PC-9 (cell line): ENCODE measurements around the gene ZNF609. TPM values are rescaled to one million over a fixed set of nuclear protein-coding genes. Genes with fewer than 3 reads are reported as not detected.
"Not testable (repeated sequence)": the region's sequence is repeated elsewhere in the genome, so short reads cannot be mapped to it uniquely, and the experiment has no call there.

Experiments used
- BruUV-seq: library from RNA; stranded (reverse); fragments of 400-500 nt; replicated peaks from 2 replicates; lab custom pipeline; 2021; lab: Mats Ljungman, UMichigan
- CTCF ChIA-PET: fragments of 300-600 bp; sonication (Branson Sonifier 250); formaldehyde crosslinking; loops from one replicate; lab custom pipeline; 2022; ENCODE audit warnings: antibody characterized with exemption; lab: Charles Lee
- POLR2A ChIA-PET: fragments of 300-600 bp; sonication (Branson Sonifier 250); formaldehyde crosslinking; loops from one replicate; lab custom pipeline; 2022; ENCODE audit warnings: antibody characterized with exemption; ENCODE audit not compliant: unreplicated experiment; lab: Charles Lee
- DNase-seq, 2 experiments: peaks; one replicate each; pipeline versions ENCODE4 v3.0.0 to v3.0.0-alpha.2; 2015 to 2022; ENCODE audit warnings: mixed read lengths in 1 of 2
- H2AFZ ChIP-seq: fragments of 200-600 bp; sonication (generic); 2 replicates; pipeline ENCODE4 v1.8.1; 2017; ENCODE audit warnings: antibody characterized with exemption
- H3F3A ChIP-seq: fragments of 200-600 bp; sonication (generic); 2 replicates; pipeline ENCODE4 v1.8.1; 2017; ENCODE audit warnings: antibody characterized with exemption, mild to moderate bottlenecking, low read depth; ENCODE audit not compliant: insufficient read depth
- H3K27ac ChIP-seq: fragments of 200-600 bp; sonication (generic); 2 replicates; pipeline ENCODE4 v1.6.1; 2016; ENCODE audit warnings: mixed run types
- H3K27me3 ChIP-seq: fragments of 200-600 bp; sonication (generic); 2 replicates; pipeline ENCODE4 v1.6.1; 2016; ENCODE audit warnings: low read depth, mixed run types; ENCODE audit not compliant: insufficient read depth
- H3K36me3 ChIP-seq: fragments of 200-600 bp; sonication (generic); 2 replicates; pipeline ENCODE4 v1.6.1; 2016; ENCODE audit warnings: low read depth, mixed run types
- H3K4me1 ChIP-seq: fragments of 200-600 bp; sonication (generic); replicated peaks from 2 replicates; pipeline ENCODE4 v1.6.1; 2016; ENCODE audit warnings: mixed run types; ENCODE audit not compliant: insufficient read depth
- H3K4me2 ChIP-seq: fragments of 200-600 bp; sonication (generic); 2 replicates; pipeline ENCODE4 v1.6.1; 2017; ENCODE audit warnings: mixed run types
- H3K4me3 ChIP-seq: fragments of 200-600 bp; sonication (generic); 2 replicates; pipeline ENCODE4 v1.6.1; 2016; ENCODE audit warnings: mixed run types
- H3K79me2 ChIP-seq: fragments of 200-600 bp; sonication (generic); 2 replicates; pipeline ENCODE4 v1.6.1; 2017; ENCODE audit warnings: low read depth, mixed run types
- H3K9me2 ChIP-seq: fragments of 200-600 bp; sonication (generic); 2 replicates; pipeline ENCODE4 v1.8.1; 2017; ENCODE audit warnings: mild to moderate bottlenecking; ENCODE audit not compliant: insufficient read depth
- H3K9me3 ChIP-seq: fragments of 200-600 bp; sonication (generic); 2 replicates; pipeline ENCODE4 v1.8.1; 2016; ENCODE audit warnings: low read depth; ENCODE audit not compliant: insufficient read depth
- H4K20me1 ChIP-seq: fragments of 200-600 bp; sonication (generic); 2 replicates; pipeline ENCODE4 v1.8.1; 2017; ENCODE audit not compliant: insufficient read depth
- EZH2 ChIP-seq: fragments of 200-600 bp; sonication (generic); IDR thresholded peaks from 2 replicates; pipeline ENCODE4 v1.8.0; 2017; ENCODE audit warnings: antibody characterized with exemption, low read depth
- intact Hi-C: fragments of 100-400 bp; cut with micrococcal nuclease; formaldehyde crosslinking; loops from one replicate; pipeline ENCODE4 v1.10.0; 2022; ENCODE audit not compliant: unreplicated experiment
- total RNA-seq: library from RNA; stranded (reverse); gene quantifications from 2 replicates; pipeline ENCODE4 v1.2.3, GENCODE V29; 2021
- TF ChIP-seq, protein P1 (sequence below): fragments of 200-600 bp; sonication (generic); conservative IDR thresholded peaks from 2 replicates; pipeline ENCODE4 v1.6.1; 2017; ENCODE audit warnings: mixed run types, antibody characterized with exemption, mild to moderate bottlenecking, moderate library complexity

ZNF609 gene
- total RNA-seq, 1 experiment from 2014 or later, result 38.6 TPM

DNA sequence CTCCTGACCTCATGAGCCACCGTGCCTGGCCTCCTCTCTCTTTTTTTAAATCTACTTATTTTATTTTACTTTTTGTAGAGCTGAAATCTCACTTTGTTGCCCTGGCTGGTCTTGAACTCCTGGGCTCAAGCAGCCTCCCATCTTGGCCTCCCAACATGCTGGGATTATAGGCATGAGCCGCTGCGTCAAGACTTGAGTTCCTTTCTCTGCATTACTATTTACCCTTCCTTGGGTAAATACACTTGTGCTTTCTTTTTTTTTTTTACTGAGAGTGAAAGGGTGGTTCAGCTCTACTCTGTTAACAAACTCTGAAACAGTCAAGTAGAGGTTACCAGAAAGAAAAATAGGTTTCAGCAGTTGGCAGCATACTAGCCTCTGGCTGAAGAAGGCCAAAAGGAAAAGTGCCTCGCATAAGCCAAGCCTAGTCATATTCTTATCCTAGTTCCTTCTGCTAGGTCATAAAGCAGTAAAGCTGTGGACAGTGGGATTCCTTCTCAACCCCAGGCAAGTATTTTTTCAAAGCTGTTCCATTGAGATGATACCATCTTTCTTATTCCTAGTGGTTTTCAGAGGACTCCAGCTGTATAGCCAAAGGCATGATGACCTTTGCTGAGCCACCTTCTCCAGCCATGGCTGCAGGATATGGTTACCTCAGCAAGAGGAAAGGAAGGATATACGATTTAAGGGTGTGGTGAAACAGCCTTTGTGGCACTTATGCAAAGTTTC is 179.9 kb downstream of the ZNF609 start:
- intact Hi-C loops, result no loop called here
- BruUV-seq, result no TSS peak
- H3K79me2 ChIP-seq, result peaks cover 3% of the 10 kb centered on the region; the same call in 1 of the 2 replicates
- H3F3A ChIP-seq, result 0 out of 2 replicates have a peak, but pooled peaks cover 4% of the 10 kb centered on the region
- no peaks in the 10 kb centered on the region for H3K27me3 ChIP-seq
- no peak overlapping the region for H3K4me2 ChIP-seq
- H3K4me3 ChIP-seq, result no peak overlapping the region
- no peak overlapping the region for H2AFZ ChIP-seq
- no peaks in the 10 kb centered on the region for H3K36me3 ChIP-seq
- no peaks in the 10 kb centered on the region for H4K20me1 ChIP-seq
- CTCF ChIA-PET, result no interaction called here
- POLR2A ChIA-PET, result interaction anchor here (0.7 kb wide), 1 partner anchor 64 kb away, joined by 5 read pairs; no protein-coding TSS in a partner anchor
- DNase-seq, result no peak
- no peaks in the 10 kb centered on the region for H3K4me1 ChIP-seq
- H3K9me2 ChIP-seq, result no peaks in the 10 kb centered on the region
- no peaks in the 10 kb centered on the region for H3K9me3 ChIP-seq
- no peak overlapping the region for H3K27ac ChIP-seq
- TF ChIP-seq, protein P1, sequence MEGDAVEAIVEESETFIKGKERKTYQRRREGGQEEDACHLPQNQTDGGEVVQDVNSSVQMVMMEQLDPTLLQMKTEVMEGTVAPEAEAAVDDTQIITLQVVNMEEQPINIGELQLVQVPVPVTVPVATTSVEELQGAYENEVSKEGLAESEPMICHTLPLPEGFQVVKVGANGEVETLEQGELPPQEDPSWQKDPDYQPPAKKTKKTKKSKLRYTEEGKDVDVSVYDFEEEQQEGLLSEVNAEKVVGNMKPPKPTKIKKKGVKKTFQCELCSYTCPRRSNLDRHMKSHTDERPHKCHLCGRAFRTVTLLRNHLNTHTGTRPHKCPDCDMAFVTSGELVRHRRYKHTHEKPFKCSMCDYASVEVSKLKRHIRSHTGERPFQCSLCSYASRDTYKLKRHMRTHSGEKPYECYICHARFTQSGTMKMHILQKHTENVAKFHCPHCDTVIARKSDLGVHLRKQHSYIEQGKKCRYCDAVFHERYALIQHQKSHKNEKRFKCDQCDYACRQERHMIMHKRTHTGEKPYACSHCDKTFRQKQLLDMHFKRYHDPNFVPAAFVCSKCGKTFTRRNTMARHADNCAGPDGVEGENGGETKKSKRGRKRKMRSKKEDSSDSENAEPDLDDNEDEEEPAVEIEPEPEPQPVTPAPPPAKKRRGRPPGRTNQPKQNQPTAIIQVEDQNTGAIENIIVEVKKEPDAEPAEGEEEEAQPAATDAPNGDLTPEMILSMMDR, result no peak
- TF ChIP-seq EZH2, result no peak

DNA sequence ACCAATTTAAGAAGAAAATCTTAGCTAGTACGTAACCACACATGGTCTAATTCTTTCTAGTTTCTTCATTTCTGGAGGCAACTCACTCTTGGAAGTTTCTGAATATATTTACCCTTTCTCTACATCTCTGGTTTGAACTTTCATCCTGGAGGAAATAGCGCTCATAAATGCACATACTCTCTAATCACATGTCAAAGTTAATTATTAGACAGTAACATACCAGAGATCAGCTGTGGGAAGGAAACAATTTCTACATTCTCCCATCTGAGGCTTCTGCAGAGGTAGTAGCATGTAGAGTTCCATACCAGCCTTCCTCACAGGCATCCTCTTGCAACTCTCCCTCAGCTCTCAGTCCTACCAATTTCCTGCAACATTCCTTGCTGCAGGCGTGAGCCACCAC is 182.5 kb downstream of the ZNF609 start:
- no peak overlapping the region for H3K4me3 ChIP-seq
- no peaks in the 10 kb centered on the region for H3K9me2 ChIP-seq
- no peak for DNase-seq
- BruUV-seq, result no TSS peak
- H3K79me2 ChIP-seq, result peaks cover 6% of the 10 kb centered on the region; the same call in 1 of the 2 replicates
- no peaks in the 10 kb centered on the region for H3K4me1 ChIP-seq
- no peak overlapping the region for H3K4me2 ChIP-seq
- no peaks in the 10 kb centered on the region for H4K20me1 ChIP-seq
- intact Hi-C loops, result no loop called here
- H3K9me3 ChIP-seq, result no peaks in the 10 kb centered on the region
- 0 out of 2 replicates have a peak, but pooled peaks cover 4% of the 10 kb centered on the region for H3F3A ChIP-seq
- CTCF ChIA-PET, result no interaction called here
- no peak overlapping the region for H3K27ac ChIP-seq
- H3K27me3 ChIP-seq, result no peaks in the 10 kb centered on the region
- TF ChIP-seq EZH2, result no peak
- no peak overlapping the region for H2AFZ ChIP-seq
- no peaks in the 10 kb centered on the region for H3K36me3 ChIP-seq
- POLR2A ChIA-PET, result no interaction called here

DNA sequence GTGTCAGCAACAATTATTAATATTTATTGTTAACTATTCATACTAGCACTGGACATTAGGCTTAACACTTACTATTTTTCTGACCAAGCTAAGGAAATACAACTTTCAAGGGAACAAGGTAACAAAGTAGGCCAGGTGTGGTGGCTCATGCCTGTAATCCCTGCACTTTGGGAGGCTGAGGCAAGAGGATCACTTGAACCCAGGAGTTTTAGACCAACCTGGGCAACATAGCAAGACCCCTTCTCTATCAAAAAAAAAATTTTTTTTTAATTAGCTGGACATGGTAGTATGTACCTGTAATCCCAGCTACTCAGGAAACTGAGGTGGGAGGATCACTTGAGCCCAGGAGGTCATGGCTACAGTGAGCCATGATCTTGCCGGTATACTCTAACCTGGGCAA is 183.3 kb downstream of the ZNF609 start:
- intact Hi-C loops, result no loop called here
- no peak overlapping the region for H2AFZ ChIP-seq
- CTCF ChIA-PET, result no interaction called here

DNA sequence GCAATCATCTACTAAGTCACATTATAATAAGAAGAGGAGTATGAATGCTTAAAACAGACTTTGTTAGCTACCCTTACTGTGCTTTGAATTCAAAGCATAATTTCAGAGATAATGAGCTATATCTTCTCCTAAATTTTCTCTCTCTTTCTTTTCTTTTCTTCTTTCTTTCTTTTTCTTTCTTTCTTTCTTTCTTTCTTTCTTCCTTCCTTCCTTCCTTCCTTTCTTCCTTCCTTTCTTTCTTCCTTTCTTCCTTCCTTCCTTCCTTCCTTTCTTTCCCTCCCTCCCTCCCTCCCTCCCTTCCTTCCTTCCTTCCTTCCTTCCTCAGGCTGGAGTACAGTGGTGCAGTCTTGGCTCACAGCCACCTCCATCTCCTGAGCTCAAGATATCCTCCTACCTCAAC is 184.4 kb downstream of the ZNF609 start:
- BruUV-seq, intact Hi-C loops: not testable (repeated sequence)

More for the DNA sequence above, 183.3 kb downstream of the ZNF609 start:
- peaks cover 3% of the 10 kb centered on the region; the same call in 1 of the 2 replicates for H3K79me2 ChIP-seq
- H3K36me3 ChIP-seq, result no peaks in the 10 kb centered on the region
- TF ChIP-seq EZH2, result no peak
- TF ChIP-seq, protein P1, result no peak
- H3K9me3 ChIP-seq, result no peaks in the 10 kb centered on the region
- H3K4me1 ChIP-seq, result no peaks in the 10 kb centered on the region
- no TSS peak for BruUV-seq
- H3K27me3 ChIP-seq, result no peaks in the 10 kb centered on the region
- H3F3A ChIP-seq, result 0 out of 2 replicates have a peak, but pooled peaks cover 4% of the 10 kb centered on the region
- H3K4me3 ChIP-seq, result no peak overlapping the region
- no peak overlapping the region for H3K27ac ChIP-seq
- DNase-seq, result no peak
- no peak overlapping the region for H3K4me2 ChIP-seq
- no peaks in the 10 kb centered on the region for H3K9me2 ChIP-seq
- H4K20me1 ChIP-seq, result no peaks in the 10 kb centered on the region
- POLR2A ChIA-PET, result interaction anchor here (0.6 to 0.8 kb wide), 2 partner anchors 131 to 1274 kb away, joined by 9 to 13 read pairs; no protein-coding TSS in a partner anchor

More for the DNA sequence above, 184.4 kb downstream of the ZNF609 start:
- not testable (repeated sequence) for H3K27ac ChIP-seq, H3K9me3 ChIP-seq, H3K4me2 ChIP-seq, H3K79me2 ChIP-seq, H3K9me2 ChIP-seq, H3K36me3 ChIP-seq, H3K4me3 ChIP-seq, DNase-seq, H3K27me3 ChIP-seq, H4K20me1 ChIP-seq, H2AFZ ChIP-seq, H3F3A ChIP-seq, H3K4me1 ChIP-seq
- ChIA-PET CTCF (interaction anchor here (0.7 to 1.0 kb wide), 2 partner anchors 9 to 704 kb away, joined by 3 to 5 read pairs; no protein-coding TSS in a partner anchor), POLR2A (interaction anchor here (0.7 kb wide), 3 partner anchors 47 to 1067 kb away, joined by 3 to 10 read pairs (median 3); no protein-coding TSS in a partner anchor)
